NCI-H1694 (cell line): ENCODE data around the gene B4GALNT4.
"Not testable (repeated sequence)": the region's sequence is repeated elsewhere in the genome, so short reads cannot be mapped to it uniquely, and the experiment has no call there.

Experiments
- DNase-seq: peaks from one replicate; lab custom pipeline; 2025; lab: John Stamatoyannopoulos, UW

Gene B4GALNT4

DNA sequence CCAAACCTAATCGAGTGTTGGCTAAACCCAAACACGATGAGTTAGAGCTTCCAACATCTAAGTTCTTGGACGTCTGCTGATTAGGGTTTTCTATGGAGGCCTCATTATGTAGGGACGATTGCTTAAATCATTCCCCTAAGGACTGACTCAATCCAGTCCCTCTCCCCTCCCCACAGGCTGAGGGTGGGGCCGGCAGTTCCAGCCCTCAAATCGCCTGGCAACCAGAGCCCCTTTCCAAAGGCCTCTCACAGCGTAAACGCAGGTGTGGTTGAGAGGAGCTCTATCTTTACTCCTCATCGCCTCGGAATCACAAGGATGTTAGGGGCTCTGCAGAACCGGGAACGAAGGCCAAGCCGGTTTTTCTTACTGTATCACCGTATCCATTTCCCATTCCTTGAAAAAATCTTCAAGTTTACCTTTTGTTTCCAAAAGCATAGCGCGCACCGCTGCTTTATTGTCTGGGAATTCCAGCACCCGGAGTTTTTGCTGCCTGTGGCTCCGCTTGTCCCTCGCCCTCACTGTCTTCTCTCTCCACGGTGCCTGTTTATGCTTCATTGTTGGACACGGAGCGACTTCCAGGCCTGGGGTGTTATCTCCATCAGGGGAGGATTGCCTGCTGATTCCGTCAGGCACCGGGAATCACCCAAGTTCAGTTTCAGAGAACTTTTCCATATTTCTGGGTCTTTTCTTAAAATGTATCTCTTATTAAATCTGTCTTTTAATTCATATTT is 34.9 kb upstream of the B4GALNT4 start:
- no peak for DNase-seq

GRCh38 chr11:335779-336658 is 33.3 kb upstream of the B4GALNT4 start:
- no peak for DNase-seq

GRCh38 chr11:336659-337198 is 32.6 kb upstream of the B4GALNT4 start:
- DNase-seq: no peak

DNA sequence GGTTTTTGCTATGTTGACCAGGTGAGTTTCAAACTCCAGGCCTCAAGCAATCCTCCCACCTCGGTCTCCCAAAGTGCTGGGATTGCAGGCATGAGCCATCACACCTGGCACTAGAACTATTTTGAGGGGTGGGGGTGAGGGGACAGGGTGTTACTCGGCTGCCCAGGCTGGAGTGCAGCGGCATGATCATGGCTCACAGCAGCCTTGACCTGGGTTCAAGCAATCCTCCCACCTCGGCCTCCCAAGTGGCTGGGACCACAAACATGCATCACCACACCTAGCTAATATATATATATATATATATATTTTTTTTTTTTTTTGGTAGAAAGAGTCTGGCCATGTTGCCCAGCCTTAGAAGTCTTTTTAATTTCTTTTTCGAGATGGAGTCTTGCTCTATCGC is 31.6 kb upstream of the B4GALNT4 start:
- DNase-seq: no peak

GRCh38 chr11:339963-340362 is 29.3 kb upstream of the B4GALNT4 start:
- no peak for DNase-seq

DNA sequence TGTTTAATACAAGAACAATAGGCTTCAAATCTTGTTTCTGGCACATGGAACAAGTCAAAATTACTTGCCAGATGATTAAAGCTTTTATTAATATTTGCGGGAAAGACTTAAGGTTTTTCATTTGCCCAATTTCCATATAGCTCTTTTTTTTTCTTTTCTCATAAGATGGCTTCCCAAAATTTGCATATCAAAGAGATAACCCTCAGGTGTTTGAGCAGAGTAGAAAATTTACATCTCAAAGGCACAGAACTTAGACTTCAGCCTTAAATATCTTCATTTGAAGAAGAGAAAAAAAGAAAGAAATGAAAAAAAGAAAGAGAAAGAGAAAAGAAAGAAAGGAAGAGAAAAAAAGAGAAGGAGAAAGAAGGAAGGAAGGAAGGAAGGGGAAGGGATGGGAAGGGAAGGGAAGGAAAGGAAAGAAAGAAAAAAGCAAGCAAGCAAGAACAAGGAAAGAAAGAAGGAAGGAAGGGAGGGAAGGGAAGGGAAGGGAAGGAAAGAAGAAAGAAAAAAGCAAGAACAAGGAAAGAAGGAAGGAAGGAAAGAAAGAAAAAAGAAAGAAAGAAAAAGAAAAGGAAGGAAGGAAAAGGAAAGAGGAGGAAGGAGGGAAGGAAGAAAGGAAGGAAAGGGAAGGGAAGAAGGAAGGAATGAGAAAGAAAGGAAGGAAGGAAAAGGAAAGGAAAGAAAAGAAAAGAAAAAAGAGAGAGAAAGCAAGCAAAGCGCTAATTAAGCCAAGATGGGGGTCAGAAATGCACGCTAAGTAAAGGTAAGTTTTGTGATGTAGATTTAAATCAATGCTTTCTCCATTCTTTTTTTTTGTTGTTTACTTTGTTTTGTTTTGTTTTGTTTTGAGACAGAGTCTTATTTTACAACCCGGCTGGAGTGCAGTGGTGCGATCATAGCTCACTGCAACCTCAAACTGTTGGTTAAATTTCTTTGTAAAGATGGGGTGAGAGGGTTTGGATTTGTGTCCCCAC is 28.5 kb upstream of the B4GALNT4 start:
- DNase-seq: no peak

GRCh38 chr11:342328-342727 is 27.0 kb upstream of the B4GALNT4 start:
- DNase-seq: no peak

GRCh38 chr11:344836-345578 is 24.3 kb upstream of the B4GALNT4 start:
- no peak for DNase-seq

DNA sequence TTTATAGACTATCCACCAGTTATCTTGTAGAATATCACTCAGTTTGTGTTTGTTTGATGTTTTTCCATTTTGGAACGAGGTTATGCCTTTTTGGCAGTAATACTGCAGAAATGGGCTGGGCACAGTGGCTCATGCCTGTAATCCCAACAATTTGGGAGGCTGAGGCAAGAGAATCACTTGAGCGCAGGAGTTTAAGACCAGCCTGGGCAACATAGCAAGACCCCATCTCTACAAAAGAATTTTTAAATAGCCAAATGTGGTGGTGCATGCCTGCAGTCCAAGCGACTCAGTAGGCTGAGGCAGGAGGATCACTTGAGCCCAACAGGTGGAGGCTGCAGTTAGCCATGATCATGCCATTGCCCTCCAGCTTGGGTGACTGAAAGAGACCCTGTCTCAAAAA is 22.8 kb upstream of the B4GALNT4 start:
- no peak for DNase-seq

- DNase-seq: not testable (repeated sequence)
Measured at GRCh38 chr11:349270-349954, 19.9 kb upstream of the B4GALNT4 start.

- not testable (repeated sequence) for DNase-seq
Measured at GRCh38 chr11:350033-350722, 19.1 kb upstream of the B4GALNT4 start.

- DNase-seq: no peak
Measured at GRCh38 chr11:350723-351255, 18.5 kb upstream of the B4GALNT4 start.

- no peak for DNase-seq
Measured at GRCh38 chr11:351411-351810, 17.9 kb upstream of the B4GALNT4 start.

DNA sequence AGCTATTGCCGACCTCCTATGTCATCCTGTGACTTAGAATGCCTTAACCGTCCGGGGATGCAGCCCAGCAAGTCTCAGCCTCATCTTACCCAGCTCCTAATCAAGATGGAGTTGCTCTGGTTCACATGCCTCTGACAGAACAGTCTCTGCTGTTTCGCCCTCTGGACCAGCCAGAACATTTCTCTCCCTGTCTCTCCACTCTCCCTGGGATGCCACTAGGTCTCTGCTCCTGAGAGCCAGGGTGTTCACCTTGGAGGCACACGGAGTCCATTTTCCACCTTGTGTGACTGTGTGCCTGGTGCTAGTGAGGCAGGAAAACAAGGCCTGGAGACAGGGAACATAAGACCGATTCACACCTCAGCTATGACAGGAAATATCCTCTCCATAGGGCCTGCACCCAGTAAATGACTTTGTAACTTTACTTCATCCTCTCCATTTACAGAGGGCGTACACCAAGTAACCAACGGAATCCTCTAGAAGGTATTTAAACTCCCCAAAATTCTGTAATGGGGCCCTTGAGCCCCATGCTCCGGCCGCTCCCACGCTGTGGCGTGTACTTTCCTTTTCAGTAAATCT is 16.8 kb upstream of the B4GALNT4 start:
- DNase-seq: no peak

DNA sequence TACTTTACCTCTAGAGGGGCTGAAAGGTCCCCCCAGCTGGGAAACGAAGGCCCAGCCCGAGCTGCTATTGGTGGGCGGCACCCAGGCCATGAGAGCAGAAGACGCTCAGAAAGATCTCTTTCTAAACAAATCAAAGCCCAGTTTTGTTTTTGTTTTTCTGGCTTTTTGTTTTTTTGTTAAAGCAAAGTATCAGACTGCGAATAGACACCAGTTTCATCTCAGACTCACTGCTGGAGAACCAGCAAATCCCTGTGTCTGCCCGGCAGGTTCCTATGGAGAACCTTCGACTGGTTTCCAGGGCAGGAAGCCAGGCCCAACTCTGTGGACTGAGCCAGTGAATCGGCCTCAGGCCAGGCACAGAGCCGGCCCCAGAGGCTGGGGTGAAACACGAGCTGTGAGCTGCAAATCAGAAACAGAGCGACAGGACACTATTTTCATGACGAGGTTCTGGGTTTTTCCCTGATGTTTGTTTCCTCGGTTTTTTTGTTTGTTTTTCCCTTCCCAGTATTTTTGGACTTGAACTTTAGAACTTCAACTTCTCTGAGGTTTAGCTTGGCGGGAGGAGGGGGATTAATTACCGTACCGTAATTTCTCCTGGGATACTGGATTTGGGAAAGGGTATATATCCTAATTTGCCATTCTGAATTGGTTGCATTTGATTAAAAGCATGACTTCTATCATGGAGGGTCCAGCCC is 16.0 kb upstream of the B4GALNT4 start:
- no peak for DNase-seq

DNA sequence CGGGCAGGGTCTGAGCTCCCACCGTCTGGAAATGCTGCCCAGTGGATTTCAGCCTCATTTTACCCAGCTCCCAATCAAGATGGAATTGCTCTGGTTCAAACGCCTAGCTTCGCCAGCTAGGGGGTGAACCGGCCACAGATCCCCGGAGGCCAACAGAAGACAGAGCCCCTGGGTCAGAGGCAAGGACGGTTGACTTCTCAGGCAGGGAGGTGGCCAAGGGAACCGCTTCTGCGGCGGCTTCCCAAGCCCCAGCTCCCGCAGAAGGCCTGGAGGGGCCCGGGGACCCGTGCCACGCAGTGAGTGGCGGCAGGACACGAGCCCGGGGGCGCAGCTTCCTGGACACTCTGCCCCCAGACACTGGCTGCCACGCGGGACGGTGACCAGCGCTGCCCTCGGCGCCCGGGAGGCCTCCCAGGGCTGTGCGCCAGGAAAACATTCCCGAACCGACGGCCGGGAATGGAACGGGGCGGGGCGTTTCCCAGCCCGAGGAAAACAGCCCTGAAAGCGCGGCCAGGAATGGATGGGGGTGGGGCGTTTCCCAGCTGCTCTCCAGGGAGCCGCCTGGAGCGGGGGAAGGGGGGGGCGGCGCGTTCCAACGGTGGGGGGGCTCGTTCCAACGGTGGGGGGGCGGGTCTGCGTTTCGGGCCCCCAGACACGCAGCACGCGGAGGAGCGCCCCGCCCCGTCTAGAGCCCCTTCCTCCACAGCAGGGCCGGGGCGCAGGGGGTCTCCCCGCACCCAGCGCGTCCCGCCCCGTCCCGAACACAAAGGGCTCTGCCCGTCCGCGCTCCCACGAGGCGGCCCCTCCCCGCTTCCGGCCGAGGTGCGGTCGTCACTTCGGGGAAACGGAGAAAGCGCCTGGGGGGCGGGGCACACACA is 13.5 kb upstream of the B4GALNT4 start:
- DNase-seq: peak; percentile 55

GRCh38 chr11:356610-357009 is 12.7 kb upstream of the B4GALNT4 start:
- no peak for DNase-seq

- no peak for DNase-seq
Measured at GRCh38 chr11:357582-357981, 11.7 kb upstream of the B4GALNT4 start.
